COR-L47 (cell line): Measurements from ENCODE around the gene LUZP1.
"Not testable (repeated sequence)": the region's sequence is repeated elsewhere in the genome, so short reads cannot be mapped to it uniquely, and the experiment has no call there.

Experiments
- DNase-seq: peaks from one replicate; lab custom pipeline; 2025; lab: John Stamatoyannopoulos, UW

The LUZP1 gene

GRCh38 chr1:23168445-23169194 lies at the start of gene LUZP1:
TSS of gene LUZP1 (minus strand) at chr1:23168856.
- DNase-seq = peak; percentile 28

DNA sequence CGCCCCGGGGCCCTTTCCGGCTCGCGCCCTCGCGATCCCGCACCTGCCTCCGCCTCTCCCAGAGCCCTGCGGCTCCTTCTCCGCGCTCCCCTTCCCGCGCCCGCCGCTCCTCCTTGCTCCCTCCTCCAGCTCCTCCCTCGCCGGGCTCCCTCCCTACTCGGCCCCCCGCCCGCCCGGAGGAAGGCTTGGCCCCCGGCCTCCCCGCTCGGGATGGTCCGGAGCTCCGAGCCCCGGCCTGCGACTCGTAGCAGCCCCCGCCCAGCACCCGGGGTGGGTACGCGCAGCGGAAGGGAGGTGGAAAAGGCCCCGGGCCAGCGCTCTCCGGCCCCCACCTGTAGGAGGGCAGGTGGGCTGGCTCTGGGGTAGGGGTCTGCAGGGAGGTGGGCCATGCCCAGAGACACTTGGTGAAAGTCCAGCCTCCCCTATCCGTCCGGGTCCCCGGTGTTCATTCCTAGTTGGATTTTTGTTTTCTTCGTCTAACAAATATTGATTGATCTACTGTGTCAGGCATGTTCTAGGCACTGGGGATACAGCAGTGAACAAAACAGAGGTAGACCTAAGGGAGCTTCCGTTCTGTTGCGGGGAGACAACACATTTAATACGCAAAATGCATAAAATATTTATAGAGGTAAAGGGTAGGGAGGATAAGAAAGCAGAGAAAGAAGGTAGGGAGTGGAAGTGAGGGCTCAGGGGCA lies 48.9 kb upstream of the LUZP1 start, which contains the start of gene HTR1D:
Gene HTR1D (minus strand): TSS at position 82 of the 695 bp plus-strand sequence. CDS start 23,283 bp downstream, outside the sequence.
- no peak for DNase-seq

DNA sequence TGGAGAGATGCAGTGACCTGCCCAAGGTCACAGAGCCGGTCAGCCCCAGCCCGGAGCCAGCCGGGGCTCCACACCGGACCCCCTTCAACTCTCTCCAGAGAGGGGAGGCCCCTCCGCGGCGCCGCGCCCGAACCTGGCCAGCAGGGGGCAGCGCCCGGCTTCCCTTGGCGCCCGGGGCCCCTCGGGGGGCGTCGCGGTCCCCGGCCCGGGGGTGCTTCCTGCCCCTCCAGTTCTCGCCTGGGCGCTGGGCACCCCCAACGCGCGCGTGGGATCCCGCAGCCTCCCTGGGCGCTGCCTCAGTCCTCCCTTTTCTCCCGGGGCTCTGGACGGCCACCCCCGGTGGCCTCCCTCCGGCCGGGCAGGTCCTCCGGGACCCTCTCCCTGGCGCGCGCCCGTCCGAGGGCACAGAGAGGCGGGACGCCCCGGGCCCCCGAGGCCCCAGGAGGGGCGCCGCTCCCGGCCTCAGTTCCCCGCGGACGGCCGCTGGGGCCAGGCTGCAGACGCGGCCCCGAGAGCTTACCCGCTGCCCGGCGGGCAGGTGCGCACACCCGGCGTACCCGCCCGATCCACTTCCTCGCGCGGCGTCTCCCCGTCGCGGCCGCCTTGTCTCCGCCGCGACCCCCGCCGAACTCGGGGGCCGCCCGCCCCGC lies 48.2 kb upstream of the LUZP1 start:
- DNase-seq = no peak

GRCh38 chr1:23215751-23216449 lies 47.2 kb upstream of the LUZP1 start:
- DNase-seq = no peak

DNA sequence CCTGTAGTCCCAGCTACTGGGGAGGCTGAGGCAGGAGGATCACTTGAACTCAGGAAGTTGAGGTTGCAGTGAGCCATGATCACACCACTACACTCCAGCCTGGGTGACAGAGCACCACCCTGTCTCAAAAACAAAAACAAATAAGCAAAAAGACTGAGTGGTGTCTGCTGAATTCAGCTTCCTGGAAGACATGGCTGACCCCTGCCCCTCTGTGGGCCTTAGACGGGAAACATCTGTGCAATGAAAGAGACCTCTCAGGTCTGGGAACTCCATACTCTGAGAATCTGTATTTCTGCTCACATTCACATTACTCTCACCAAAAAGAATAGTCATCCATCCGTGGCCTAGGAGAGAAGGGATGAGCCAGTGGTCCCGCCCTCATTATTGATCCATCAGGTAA lies 46.6 kb upstream of the LUZP1 start:
- DNase-seq = no peak

DNA sequence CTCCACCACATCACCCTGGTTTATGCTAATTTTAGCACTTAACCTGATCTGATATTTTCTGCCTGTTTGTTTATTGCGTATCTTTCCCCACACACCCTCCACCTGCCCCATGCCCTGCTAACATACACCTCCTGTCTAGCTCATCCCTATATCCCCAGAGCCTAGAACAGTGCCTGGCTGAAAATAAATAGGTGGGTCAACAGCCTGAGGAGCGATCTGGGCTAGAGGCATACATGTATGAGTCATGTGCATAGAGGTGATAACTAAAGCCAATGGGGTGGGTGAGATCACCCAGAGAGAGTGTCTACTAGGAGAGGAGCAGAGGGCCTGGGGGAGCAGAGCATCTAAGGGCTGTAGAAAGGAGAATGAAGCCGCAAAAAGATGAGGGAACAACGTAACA lies 46.0 kb upstream of the LUZP1 start:
- no peak for DNase-seq

DNA sequence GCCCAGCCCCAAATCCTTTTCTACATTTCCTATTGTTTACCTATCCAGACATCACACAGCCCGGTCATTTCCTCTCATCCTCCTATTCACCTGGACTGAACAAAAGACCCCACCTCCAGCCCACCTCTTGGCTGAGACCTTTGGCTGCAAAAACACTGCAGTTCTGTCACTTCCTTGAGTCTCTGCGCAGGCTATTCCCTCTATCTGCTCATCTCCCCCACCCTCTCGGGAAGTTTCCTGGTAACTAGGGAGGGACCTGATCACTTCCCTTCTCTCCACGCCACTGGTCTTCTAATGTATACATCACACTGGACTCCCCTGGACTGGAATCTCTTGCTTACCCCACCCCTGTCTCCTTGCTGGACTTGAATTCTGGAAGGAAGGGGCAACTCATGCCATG lies 43.3 kb upstream of the LUZP1 start:
- no peak for DNase-seq

- no peak for DNase-seq
Measured at GRCh38 chr1:23210963-23211362, 42.3 kb upstream of the LUZP1 start.

- no peak for DNase-seq
Measured at GRCh38 chr1:23210351-23210785, 41.7 kb upstream of the LUZP1 start.

DNA sequence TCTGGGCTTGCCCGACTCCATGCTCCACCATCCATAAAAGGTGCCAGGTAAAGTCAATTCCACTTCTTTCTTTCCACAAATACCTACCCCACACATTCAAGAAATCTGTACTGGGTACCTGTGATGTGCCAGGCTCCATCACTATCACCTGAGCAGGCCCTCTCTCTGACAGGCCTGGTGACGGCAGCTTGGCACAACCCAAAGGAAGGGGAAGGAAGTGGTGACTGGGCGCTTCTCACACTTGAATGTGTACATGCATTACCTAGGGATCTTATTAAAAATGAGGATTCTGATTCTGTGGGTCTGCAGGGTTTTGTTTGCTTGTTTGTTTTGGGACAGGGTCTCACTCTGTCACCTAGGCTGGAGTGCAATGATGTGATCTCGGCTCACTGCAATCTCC lies 41.1 kb upstream of the LUZP1 start:
- no peak for DNase-seq

DNA sequence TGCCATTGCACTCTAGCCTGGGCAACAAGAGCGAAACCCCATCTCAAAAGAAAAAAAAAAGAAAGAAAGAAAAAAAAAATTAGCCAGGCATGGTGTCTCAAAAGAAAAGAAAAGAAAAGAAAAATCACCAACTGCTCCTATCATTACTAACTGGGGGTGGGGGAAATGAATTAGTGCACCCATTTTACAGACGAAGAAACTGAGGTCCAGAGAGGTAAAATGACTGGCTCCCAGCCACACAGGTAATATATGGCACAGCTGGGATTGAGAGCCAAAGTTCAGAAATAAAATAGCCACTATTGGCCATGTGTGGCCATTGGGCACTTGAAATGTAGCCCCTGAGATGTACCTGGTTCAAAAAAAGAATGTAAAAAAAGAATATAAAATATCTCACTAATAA lies 39.9 kb upstream of the LUZP1 start:
- no peak for DNase-seq

DNA sequence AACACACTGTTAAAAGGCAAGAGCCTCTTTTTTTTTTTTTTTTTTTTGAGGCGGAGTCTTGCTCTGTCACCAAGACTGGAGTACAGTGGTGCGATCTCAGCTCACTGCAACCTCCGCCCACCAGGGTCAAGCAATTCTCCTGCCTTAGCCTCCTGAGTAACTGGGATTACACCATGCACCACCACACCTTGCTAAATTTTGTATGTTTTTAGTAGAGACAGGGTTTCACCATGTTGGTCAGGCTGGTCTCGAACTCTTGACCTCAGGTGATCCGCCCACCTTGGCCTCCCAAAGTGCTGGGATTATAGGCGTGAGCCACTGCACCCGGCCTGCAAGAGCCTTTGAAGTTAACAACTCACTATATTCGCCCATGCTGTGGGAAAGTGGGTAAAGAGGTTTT lies 39.1 kb upstream of the LUZP1 start:
- not testable (repeated sequence) for DNase-seq

- no peak for DNase-seq
Measured at GRCh38 chr1:23202263-23202749, 33.6 kb upstream of the LUZP1 start.

GRCh38 chr1:23200883-23201282 lies 32.2 kb upstream of the LUZP1 start:
- no peak for DNase-seq

DNA sequence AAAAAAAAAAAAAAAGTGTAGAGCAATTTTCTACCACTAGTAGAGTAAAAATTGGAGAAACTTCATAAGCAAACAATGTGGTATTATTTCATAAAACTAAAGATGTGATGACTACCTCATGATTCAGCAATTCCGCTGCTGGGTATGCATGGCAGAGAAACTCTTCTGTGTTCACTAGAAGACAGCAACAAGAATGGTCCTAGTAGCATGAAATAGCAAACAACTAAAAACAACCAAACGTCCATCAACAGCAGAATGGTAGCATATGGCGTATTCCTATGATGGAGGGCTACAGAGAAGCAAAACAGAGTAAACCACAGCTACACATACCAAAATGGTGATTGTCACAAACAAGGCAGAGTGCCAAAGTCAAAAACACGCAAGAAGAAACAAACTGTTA lies 29.7 kb upstream of the LUZP1 start:
- DNase-seq = no peak

GRCh38 chr1:23196627-23197328 lies 28.1 kb upstream of the LUZP1 start:
- no peak for DNase-seq

- no peak for DNase-seq
Measured at GRCh38 chr1:23194119-23194984, 25.7 kb upstream of the LUZP1 start.

DNA sequence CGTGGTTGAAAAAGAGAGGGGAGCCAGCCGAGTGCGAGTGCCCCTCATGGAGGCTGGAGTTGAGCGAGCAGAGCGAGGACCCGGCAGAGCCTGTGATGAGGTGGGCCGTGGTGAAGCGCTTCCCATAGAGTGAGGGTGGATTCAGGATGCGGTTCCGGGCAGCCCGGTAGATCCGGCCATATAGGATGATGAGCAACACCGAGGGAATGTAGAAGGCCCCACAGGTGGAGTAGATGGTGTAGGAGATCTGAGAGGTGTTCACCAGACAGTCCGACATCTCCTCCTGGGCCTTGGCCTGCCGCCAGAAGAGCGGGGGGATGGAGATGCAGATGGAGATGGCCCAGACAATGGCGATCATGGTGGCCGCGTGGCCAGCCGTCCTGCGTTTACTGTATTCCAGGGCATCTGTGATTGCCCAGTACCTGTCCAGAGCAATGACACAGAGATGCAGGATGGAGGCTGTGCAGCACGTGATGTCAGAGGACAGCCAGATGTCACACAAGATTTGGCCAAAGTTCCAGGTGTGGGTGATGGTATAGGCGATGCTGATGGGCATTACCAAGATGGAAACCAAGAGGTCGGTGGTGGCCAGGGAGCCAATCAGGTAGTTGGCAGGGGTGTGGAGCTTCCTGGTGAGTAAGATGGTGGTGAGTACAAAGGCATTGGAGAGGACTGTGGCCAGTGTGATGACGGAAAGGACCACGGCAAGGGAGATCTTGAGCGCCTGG lies 24.9 kb upstream of the LUZP1 start:
- DNase-seq = no peak

DNA sequence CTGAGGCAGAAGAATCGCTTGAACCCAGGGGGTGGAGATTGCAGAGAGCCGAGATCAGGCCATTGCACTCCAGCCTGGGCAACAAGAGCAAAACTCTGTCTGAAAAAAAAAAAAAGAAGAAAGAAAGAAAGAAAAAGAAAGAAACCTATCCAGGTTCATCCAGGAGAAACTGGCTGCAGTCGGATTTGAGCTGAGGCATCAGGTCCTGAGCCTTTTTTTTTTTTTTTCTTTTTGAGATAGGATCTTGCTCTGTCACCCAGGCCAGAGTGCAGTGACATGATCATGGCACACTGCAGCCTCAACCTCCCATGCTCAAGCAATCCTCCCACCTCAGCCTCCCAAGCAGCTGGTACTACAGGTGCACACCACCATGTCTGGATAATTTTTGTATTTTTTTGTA lies 22.5 kb upstream of the LUZP1 start:
- DNase-seq = no peak

DNA sequence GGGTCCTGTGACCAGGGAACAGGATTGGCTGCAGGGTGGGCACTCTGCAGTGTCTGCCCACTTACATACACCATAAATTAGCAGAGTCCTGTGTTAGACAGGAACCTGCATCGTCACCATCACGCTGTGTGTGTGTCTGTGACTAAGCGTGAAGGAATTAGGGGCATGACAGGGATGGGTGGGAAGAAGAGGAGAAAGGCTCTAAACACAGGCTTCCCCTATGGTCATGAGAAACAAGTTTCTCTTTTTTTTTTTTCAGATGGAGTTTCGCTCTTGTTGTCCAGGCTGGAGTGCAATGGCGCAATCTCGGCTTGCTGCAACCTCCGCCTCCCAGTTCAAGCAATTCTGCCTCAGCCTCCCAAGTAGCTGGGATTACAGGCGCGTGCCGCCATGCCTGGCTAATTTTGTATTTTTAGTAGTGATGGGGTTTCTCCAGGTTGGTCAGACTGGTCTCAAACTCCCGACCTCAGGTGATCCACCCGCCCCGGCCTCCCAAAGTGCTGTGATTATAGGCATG lies 20.3 kb upstream of the LUZP1 start:
- DNase-seq = not testable (repeated sequence)
